ENCODE data around the gene SPOCK2.
"Not testable (repeated sequence)": the region's sequence is repeated elsewhere in the genome, so short reads cannot be mapped to it uniquely, and the experiment has no call there.

SPOCK2 gene

GRCh38 chr10:72050873-72051272 lies 37.5 kb downstream of the SPOCK2 start:
- DNase-seq: no peak

- no peak for DNase-seq
These were observed 38.2 kb downstream of the SPOCK2 start for GRCh38 chr10:72049969-72050781.

DNA sequence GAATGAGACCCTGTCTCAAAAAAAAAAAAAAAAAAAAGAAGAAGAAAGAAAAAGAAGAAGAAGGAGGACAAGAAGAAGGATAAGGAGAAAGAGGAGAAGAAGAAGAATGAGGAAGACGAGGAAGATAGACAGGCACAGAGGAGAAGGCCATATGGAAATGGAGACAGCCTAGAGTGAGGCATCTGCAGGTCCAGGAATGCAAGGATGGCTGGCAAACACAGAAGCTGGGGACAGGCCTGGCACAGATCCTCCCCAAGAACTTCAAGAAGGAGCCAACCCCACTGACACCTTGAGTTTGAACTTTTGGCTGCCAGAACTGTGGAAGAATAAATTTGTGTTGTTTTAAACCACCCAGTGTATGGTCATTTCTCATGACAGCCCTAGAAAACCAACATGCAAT lies 38.9 kb downstream of the SPOCK2 start:
- no peak for DNase-seq

DNA sequence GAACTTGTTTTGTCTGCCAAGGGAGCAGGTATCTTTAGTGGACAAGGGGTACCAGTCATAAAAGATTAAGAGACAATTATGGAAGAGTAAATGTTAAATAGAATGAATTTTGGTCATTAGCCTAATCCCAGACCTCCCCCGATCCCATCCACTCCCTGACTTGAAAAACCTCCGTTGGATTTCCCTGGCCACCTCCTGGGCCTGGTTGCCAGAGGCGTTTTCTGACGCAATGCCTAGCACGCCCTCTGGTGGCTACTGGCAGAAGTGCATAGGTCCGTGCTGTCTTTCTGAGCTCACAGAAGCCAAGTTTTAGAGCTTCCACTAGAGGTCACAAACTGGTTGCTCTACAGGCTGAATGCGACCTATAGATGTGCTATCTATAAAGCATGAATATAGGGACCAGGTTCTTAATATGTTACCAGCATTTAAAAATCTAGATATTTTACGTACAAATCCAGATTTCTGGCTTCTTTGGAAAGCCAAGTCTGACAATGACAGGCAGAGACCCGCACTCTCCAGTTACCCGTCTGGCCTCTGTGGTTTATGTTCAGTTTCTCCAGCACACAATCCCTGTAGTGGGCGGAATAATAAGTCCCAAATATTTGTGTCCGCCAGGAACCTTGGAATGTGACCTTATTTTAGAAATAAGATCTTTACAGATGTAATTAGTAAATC lies 39.8 kb downstream of the SPOCK2 start:
- DNase-seq: peak; percentile 73

DNA sequence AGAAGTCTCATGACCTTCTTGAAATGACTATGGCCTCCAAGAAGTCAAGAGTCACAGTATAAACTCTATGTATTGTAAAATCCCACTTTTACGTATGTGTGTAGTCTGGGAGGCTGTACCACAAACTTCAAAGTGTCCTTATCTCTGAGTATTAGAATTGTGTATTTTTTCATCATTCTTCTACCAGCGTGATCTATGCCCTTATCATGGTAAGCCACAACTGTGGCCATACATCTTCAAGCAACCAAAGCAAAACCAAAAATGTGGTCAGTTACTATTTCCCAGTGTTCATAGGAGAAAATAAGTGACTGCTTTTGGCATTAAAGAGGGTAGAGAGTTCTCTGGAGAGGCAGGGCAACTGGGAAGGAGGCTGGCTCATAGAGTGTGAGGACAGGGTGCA lies 42.8 kb downstream of the SPOCK2 start:
- no peak for DNase-seq

DNA sequence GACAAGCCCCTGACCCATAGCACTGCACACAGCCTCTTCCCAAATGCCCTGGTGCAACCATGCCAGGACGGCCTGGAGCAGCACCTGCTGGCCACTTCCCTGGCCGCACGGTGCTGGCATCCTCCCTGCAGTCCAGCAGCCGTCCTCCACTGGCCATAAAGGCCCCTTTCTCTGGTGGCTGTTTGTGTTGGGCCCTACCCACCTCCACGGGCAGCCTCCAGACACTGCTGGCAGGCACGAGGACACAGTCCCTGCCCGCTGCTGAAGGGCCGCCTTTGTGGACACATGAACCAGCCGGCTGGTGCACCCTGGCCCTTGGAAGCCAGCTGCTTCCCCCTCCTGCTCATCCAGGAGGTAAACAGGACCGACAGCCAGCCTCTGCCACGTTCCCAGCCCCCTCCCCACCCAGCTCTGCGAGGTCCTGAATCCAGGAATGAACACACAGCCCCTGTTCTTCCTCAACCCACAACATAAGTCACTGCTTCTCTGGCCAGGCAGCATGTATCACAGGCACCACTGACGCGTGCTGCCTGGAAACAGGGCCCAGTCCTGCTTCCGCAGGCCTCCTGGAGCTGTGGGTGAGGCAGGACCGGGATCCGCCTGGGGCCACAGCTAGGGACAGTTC lies 43.8 kb downstream of the SPOCK2 start:
- DNase-seq: no peak

DNA sequence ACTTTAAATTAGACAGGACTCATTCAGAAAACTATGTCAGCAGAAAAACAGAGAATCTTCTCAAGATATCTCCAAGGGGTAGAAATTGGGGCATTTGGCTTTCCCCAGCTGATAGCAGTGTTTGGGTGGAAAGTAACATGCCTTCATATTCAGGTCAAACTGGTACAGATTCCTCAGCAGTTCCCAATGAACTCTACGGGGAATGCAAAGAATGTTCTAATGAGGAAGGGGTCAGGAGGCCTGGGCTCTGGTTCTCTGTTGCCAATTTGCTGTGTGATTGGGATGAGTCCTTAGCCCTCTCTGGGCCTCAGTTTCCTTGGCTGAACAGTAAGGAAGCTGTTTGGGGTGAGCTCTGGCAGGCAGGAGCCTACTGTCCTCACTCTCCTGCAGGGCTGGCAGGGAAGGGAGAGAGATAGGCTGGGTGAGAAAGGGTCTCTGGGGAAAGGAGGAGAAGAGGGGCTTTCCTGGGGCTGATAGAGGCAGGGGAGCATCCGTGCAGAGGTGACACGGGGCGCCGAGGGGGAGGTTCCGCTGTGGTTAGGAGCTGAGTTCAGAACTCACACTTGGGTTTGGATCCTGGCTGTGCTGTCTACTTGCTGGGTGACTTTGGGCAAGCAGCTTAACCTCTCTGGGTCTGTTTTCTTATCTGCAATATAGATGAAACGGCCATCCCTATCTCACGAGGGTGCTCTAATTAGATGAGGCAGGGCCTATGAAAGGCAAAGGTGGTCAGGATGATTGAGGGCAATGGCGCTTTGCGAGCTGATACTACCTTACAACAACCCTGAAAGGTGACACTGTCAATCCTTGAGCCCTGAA lies 45.1 kb downstream of the SPOCK2 start:
- DNase-seq: no peak

GRCh38 chr10:72041491-72041890 lies 46.9 kb downstream of the SPOCK2 start:
- no peak for DNase-seq

DNA sequence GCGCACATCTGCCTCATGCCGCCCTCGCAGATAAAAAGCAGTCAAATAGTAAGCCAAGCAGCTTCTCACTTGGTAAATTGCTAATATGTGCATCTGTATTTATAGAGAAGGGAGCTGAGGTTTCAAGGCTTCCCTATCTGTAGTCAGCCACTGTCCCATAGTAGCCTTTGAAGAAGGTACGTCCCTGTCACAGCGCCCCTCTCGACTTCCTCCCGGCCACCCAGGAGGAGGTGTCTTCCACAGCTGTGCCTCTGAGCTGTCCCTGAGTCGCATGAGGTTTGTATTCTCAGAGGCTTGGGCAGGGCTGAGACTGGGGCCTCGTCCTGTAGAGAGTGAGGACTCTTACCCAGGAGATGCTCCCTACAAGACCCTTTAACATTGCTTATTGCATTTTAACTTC lies 49.0 kb downstream of the SPOCK2 start:
- no peak for DNase-seq

DNA sequence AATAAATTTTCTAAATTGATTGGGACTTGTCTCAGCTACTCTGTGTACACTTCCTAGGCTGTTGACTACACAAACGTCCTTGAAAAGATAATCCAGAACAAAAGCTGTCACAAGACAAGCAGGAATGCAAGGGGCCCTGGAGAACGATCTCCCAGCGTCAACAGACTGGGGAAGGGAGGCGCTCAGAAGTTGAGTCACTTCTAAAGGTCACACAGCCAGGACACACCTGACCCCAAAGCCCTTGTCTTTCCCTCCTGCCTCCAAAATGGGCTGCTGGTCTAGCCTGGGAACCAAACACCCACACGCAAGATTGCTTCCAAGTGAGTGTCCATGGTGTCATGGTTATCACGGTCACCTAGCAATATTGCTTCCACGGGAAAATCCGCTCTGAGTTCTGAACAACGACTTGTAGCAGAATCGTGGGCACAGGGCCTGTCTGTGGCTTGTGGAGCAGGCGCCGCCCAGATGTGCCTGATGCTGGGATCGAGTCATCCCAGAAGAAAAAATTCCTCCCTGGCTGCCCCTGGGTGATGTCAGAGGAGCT lies 49.8 kb downstream of the SPOCK2 start:
- no peak for DNase-seq

- DNase-seq: no peak
These were observed 50.5 kb downstream of the SPOCK2 start for GRCh38 chr10:72037811-72038210.

DNA sequence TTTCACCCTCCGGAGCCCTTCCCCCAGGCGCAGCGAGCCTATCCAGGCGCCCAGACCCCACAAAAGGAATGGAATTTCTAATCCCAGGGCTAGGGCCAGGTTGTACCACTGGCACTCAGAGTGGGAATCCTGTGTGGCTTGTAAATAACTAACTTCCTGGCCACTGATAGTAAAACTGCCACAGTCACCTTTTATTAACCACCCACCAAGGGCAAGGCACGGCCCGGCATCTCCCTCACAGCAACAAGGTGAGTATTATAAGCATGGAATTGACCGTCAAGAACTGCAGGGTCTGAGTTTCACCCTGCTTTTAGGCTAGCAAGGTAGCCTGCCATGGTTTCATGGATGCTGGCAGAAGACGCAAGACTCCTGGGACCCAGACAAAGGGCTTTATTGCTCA lies 51.1 kb downstream of the SPOCK2 start:
- DNase-seq: no peak

GRCh38 chr10:72035252-72035887 lies 53.0 kb downstream of the SPOCK2 start:
- no peak for DNase-seq

DNA sequence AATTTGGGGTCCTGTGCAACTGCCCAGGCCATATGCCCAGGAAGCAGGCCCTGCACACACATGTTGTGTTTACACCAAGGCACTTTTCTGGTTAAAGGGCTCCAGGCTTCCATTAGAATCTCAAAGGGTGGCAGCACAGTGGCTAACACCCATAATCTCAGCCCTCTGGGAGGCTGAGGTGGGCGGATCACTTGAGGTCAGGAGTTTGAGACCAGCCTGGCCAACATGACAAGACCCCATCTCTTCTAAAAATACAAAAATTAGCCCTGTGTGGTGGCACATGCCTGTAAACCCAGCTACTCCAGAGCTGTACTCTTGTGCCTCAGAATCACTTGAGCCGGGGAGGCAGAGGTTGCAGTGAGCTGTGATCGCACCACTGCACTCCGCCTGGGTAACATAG lies 53.6 kb downstream of the SPOCK2 start:
- no peak for DNase-seq

DNA sequence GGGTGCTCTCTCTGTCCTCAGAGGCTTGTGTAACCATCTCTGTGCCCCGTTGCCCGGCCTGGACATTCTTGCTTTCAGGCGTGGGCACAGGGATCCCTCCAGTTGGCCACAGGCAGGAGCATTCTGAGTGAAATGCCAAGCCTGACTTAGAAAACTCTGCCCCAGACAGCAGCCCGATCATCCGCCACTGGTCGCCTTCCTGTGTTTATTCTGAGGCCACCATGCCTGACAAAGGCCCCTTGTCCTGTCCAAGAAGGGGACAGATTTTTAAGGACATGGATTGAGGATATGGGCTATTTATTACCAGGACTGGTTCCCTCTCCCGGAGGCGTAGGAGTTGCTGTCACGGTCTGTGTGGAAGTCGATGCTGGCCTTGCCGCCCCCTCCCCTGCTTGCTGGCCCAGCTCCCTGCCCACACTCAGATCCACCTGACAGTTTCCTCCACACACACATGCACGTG lies 54.3 kb downstream of the SPOCK2 start:
- no peak for DNase-seq

- not testable (repeated sequence) for DNase-seq
These were observed 55.8 kb downstream of the SPOCK2 start for GRCh38 chr10:72032409-72033162.

- no peak for DNase-seq
These were observed 56.6 kb downstream of the SPOCK2 start for GRCh38 chr10:72031706-72032105.

DNA sequence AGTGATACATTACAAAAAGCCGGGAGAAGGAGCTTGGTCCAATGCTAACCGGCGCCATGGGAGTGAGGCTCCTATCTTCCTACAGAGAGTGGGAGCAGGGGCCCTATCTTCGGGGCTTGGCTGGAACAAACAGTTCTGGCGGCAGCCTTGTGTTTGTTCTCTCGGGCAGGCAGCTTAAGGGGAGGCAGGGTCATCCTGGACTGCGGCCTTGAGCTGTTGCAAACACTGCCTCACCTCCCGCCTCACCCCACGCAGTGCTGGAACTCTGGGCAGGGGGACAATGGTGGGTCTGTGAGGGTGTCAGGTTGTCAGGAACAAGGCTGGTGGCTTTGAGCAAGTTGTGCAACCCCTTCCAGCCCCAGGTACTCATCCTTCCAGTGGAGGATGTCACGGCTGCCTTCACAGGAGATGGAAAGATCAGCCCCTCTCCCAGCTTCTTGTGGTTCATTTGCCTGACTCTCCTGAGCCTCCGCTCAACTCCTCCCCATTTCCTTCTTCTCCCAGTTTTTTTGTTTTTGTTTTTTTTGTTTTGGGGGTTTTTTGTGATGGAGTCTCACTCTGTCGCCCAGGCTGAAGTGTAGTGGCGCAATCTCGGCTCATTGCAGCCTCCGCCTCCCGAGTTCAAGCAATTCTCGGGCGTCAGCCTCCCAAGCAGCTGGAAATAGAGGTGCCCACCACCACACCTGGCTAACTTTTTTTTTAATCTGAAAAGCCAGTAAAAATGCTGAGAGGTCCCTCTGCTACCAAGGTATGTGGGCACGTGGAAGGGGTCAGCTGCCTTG lies 57.4 kb downstream of the SPOCK2 start:
- DNase-seq: no peak

GRCh38 chr10:72029414-72029813 lies 58.9 kb downstream of the SPOCK2 start:
- DNase-seq: no peak

DNA sequence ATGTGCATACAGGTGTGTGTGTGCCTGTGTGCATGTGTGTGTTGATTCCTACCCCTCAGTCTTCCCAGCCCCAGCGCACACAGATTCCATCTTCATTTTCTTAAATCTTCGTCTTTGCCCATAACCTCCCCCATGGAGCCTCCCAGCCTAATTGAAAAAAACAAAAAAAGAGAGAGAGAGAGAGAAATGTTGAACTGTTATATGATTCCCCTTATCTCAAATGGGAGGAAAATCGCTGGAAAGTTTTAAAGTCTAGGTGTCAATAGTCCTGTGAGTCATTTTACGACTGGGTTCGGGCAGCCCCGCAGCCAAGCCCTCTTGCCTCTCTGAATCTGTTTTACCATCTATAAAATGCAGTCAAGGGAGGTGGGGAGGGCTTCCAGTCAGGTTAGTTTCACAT lies 60.9 kb downstream of the SPOCK2 start:
- no peak for DNase-seq

All from NCI-H526 treated with DMSO at 0.1 percent for 48 hours (cell line).